HG03457 (cell line): Measurements from ENCODE around the gene INTS7.
"Not testable (repeated sequence)": the region's sequence is repeated elsewhere in the genome, so short reads cannot be mapped to it uniquely, and the experiment has no call there.

ENCODE experiments used
- ATAC-seq: cut with Tn5 transposase; IDR thresholded peaks from one replicate; pipeline ENCODE4 v1.9.1; 2021; ENCODE audit warnings: moderate number of reproducible peaks; ENCODE audit not compliant: unreplicated experiment

The INTS7 gene

DNA sequence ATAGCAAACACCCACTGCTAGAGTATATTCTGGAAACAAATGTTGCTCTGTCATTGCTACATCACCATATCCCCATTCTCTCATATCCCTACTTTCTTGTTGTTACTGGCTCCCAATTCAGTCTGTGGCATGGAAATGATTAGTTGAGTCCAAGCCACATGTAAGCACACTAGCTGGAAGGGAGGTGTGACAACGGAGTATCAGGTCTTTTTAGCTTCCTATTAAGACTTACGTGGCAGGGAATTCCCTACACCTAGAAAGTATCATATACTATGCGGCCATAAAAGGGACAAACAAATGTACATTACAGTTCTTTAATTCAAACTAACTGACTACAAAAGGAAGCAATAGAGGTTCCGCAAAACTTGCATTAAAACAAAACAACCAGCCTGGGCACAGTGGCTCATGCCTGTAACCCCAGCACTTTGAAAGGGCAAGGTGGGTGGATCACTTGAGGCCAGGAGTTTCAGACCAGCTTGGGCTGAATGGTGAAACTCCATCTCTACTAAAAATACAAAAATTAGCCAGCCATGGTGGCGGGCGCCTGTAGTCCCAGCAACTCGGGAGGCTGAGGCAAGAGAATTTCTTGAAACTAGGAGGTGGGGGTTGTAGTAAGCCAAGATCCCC, 48.6 kb downstream of the INTS7 start:
- ATAC-seq = no peak

DNA sequence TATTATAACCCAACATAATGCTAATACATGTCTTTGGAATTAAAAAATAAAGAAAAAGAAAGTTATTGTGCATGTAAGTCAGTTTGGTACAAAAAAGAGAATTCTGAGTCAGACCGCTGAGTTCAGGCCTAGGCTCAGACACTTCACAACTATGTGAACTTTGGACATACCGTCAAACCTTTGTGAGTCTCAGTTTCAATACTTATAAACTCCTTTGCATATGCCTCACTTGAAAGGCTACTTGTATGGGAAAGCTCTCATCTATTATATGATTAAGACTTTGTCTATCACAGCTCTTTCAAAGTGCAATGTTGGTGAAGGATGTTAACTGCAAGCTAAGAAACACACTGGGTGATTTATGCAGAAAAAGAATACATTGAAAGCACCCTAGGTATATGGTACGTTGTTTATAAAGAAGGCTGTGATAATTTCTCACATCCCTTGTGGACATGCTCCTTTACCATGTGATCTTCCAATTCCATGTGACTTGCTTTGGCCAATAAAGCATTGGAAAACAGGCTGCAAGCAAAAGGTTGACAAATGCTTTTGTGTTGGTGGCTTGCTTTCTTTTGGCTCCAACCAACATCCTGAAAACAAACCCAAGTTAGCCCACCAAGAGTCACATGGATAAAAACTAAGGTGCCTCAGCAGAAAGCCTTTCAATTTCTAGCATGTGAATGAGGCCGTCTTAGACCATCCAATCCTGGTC, 49.6 kb downstream of the INTS7 start:
- no peak for ATAC-seq

DNA sequence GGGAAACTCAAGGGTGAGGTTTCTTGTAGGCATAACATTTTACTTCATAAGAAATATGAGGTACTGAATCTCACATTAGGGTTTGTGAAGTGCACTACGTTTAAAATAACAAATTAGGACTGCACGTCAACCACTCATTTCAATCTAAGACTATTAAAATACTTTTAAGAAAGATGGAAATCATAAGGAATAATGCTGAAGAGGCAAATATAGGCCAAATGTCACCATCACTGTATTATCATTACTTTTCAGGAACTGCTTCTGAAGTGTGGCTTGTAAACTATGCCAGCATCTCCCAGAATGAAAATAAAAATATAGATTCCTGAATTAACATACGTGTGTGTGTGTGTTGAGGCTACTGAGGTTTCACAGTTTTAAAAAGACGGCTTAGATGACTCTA, 56.8 kb downstream of the INTS7 start:
- ATAC-seq = no peak

DNA sequence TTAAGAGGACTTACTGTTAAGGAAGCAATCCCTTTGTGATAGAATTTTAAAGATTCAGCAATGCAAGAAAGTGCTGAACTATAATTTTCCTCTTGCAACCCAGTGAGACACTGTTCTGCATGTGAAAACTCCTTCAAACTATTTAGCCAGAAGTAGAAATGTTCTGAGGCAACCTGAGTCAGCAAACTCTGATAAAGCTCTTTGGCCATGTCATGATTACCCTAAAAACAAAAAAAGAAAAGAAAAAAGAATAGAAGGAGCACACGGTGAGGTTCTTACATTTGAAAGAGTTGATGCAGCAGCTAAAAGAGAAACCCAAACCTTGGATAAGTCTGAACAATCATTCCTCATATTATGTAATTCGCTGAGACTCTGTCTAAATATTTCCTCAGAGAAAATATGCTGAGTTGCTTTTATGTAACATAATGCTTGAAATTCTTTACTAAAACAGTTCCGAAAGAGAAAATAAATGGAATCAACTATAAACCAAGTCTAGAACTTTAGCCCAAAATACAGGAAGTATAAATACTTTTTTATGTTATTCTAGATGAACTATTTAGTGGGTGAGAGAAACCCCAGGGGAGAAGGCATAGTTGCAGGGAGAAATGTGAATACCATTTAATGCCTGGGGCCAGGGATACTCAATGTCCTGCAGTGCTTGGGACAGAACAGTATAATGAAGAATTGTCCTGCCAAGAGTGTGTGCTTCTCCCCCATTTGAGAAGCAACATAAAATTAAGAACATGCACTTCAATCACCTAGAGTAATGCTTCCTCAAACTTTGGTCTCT, 60.0 kb downstream of the INTS7 start:
- no peak for ATAC-seq

DNA sequence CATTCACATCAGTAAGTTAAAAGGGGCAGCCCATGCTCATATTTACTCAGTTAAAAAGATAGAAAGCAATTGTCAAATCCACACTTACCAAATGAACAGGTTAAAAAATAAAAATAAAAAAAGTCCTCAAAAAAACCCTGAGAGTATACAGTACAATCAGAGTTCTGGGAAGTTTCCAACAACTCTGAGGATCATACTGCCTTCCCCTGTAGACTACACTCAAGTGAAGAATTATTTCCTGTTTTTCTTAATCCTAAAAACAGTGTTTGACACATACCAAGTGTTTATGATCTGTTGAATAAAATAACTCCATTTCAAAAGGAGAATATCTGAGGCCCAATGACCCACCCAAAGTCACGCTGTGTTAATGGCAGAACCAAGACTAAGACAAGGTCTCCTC, 61.8 kb downstream of the INTS7 start:
- no peak for ATAC-seq

DNA sequence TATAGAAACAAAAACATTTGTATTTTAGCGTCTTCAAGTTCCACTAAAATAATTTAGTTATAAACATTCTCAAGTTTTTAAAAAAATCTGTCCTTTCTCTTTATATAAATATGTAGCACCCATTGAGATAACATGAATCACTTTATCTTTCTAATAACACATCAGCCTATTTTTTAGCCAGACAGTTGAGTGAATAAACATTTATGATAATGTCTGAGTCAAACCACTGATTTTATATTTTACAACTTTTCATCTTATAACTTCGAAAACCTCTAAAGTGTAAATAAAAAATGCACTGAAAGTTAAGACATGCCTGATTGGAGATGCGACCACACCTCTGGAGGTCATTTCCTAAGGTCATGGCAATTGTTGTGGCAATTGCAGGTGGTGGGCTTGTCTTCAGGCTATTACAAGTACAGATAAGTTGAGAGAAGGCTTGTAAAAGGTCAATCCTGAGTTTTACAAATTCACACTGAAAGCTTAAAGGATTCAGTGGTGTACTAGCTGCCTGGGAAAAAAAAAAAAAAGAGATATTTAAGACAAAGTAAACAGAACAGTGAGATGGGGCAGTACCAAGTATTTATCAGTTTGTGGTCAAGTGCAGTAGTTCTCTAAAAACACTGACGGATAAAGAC, 67.0 kb downstream of the INTS7 start:
- no peak for ATAC-seq

DNA sequence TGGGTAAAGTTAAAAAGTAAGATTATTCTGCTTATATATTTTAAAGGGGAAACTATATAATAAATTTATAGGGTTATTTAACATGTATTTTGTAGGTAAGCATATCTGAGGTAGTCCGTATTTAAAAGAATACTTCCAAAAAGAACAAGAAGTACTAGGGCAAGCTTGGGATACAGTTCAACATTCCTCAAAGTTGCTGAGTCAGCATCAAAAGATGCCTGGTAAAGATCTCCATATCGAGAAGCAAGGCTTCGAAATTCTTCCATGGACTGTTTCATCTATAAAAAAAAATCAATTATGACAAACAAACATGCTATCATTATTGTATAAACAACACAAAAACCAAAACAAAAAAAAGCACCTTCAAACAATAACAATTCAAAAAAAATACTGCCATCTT, 67.7 kb downstream of the INTS7 start:
- ATAC-seq = no peak

DNA sequence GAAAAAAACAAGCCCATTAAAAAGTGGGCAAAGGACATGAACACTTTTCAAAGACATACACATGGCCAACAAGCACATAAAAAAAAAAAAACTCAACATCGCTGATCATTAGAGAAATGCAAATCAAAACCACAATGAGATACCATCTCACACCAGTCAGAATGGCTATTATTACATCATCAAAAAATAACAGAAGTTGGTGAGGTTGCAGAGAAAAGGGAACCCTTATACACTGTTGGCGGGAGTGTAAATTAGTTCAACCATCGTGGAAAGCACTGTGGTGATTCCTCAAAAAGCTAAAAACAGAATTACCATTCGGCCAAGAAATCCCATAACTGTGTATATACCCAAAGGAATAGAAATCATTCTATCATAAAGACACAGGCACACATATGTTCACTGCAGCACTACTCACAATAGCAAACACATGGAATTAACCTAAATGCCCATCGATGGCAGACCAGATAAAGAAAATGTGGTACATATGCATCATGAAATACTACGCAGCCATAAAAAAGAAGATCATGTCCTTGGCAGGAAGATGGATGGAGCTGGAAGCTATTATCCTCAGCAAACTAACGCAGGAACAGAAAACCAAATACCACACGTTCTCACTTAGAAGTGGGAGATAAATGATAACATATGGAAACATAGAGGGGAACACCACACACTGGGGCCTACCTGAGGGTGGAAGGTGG, 70.1 kb downstream of the INTS7 start:
- no peak for ATAC-seq

DNA sequence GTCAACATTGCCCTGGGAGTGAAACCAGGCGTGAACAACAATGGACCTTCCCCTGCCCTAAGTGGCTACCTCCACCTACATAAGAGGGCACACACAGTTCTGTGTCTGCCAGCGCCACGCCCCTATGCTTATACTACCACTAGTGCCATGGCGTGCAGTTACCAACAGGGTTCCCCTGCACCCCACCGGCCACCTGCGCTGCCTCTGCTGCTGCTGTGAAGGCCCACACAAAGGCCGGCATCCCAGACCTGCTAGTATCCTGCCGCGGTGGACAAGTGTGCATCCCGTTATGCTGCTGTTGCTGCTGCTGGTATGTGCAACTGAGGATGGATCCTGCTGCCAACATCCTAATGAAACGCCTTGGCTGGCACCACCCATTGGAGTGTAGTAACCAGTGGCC, 75.7 kb downstream of the INTS7 start:
- ATAC-seq = no peak

DNA sequence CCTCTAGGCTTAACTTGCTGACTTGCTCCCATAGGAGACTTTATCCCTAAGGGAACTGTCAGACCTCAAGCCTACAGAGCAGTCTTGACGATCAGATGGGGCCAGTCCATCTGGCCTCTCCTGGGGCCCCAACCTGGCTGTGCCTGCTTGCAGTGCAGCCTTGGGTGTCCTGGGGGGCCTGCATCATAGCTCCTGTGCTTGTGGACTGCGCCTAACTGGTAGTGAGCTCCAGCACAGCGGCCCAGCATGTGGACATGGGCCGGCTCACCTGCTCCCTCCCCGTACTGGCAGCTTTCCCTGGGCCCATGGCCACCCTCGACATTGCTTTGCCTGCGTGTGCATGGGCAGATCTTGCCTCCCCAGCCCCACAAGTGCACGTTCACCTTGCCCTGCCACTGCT, 76.1 kb downstream of the INTS7 start:
- no peak for ATAC-seq

DNA sequence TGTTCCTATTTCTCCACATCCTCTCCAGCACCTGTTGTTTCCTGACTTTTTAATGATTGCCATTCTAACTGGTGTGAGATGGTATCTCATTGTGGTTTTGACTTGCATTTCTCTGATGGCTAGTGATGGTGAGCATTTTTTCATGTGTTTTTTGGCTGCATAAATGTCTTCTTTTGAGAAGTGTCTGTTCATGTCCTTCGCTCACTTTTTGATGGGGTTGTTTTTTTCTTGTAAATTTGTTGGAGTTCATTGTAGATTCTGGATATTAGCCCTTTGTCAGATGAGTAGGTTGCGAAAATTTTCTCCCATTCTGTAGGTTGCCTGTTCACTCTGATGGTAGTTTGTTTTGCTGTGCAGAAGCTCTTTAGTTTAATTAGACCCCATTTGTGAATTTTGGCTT, 81.3 kb downstream of the INTS7 start:
- not testable (repeated sequence) for ATAC-seq

DNA sequence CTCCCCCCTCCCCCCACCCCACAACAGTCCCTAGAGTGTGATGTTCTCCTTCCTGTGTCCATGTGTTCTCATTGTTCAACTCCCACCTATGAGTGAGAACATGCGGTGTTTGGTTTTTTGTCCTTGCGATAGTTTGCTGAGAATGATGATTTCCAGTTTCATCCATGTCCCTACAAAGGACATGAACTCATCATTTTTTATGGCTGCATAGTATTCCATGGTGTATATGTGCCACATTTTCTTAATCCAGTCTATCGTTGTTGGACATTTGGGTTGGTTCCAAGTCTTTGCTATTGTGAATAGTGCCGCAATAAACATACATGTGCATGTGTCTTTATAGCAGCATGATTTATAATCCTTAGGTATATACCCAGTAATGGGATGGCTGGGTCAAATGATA, 81.8 kb downstream of the INTS7 start:
- not testable (repeated sequence) for ATAC-seq

DNA sequence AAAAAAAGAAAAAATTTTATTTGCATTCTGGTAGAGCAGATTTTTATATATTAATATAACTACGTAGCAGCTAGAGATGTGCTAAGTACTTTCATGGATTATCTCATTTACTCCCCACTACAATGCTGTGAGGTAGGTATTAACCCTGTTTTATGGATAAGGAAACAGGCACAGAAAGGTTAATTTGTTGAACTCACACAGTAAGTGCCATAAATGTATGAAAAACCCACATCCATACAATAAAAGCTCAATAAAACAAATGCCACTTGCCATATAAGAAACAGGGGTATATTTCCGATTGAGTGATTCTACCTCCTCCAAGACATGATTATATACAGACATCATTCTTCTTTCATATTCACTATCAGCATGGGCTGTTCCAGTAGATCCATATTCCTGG, 83.1 kb downstream of the INTS7 start:
- ATAC-seq = no peak

DNA sequence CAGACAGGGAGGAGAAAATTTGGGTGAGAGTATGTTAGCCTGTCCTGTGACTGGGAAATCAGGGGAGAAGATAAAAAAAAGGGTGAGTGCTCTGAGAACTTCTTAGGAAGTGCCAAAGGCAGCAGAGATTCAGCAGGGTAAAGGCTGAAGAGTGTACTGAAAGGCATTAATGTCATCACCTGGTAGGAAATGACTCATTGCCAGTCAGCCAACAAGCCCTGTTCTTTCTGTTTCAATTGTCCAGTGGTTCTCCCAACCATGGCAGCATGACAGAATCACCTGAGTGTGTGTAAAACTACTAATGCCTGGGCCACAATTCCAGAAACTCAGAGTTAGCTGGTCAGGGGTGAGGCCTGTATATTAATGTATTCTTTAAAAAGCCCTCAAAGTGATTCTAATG, 83.5 kb downstream of the INTS7 start:
- peak; percentile 86 for ATAC-seq

DNA sequence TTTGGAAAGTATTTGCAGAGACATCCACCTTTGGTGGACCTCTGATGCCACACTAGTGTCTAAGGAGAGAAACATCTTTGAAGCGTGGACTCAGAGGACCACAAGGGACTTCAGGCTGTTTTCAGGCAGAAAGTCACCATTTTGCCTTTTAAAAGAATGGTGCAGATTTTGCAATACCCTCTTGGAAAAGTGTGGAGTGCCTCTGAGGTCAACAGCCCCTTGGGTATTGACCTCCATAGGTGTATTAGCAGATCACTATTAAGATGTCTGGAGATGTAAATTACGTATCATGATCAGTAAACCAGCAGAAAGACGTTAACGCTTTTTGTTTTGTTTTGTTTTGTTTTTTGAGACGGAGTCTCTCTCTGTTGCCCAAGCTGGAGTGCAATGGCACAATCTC, 87.0 kb downstream of the INTS7 start:
- ATAC-seq = no peak

DNA sequence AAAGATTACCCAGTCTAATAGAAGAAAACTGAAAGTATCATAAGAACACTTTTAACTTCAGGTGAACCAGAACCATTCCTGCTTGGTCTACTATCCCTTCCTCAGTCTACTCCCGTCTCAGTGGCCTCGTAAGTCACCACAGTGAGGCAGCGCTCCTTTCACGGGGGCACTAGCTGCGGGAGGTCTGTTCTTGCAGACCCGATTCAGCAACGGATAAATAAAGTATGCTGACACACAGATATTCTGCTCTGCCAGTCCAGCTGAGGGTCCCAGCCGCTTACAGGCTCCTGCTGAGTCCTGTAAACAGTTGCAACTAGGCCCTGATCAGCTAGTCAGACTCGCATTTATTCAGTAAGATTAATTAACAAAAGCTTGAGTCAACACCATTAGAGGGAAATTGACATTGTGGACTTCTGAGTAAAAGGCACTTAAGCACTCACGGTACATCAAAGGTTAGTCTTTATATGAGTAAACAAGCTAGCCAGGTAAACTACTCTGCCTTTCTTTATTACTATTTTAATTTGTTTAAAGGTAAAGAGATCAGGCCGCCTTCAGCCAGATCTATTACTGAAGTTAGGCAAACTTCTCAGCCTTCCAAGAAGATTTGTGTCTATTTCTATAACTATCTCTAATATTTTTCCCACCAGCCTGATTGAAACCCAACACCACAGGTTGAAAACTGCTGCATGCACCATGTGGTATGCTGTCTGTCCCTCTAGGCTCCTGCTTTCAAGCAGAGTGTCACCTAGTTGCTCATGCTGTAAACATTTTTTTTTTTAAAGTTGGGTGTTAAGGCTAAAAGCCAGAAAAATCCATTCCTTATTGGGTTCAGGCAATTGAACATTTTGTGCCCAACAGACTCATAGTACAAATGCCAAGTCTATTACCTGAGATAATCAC, 87.7 kb downstream of the INTS7 start:
- no peak for ATAC-seq

DNA sequence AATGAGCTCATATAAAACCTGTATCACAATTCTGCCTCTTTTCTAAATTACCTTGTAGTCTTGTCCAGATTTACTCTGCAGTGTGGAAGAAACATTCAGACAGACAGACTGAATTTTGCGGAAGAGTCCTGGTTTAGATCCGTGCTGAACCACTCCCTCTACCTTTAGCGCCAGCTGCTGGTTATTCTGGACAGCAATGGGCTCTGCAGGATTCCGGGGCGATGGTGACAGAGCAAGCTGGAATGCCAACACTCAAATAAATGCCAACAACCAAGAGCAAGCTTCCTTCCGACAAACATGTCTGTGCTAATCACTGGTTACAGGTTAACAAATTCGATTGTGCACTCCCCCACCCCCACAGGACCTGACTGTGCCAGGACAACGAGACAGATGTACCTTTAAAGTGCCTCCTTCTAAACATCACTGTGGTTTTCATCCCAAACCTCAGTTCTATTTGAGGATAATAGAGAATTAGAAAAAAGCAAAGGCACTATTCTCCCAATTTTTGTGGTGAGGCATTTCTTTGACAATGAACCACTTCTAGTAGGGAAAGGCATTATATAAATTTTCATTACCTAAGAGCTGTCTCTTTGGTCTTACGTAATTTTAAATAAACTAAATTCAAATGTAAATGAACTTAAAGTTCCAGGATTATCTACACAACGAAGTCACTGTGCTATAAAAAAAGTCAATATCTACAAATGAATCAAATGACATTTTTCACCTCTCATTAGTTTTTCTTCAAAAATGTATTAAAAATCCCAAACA, 90.4 kb downstream of the INTS7 start:
- ATAC-seq = no peak

DNA sequence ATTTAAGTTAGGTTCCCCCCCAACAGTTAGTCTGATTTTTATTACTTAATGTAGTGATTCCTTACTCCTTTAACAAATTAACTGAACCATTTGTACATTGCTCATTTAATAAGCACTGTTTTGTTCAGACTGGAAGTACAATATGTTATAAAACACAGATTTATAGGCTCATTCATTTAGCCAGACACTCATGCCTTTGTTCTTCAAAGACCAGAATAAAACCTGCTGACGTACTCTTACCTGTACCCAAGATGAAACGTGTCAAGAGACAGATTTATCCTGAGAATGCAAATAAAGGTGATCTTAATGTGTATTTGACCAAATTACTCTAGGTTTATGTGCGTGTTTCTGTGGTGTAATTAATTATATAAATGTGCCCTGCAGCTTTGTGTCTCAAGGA, 92.8 kb downstream of the INTS7 start:
- no peak for ATAC-seq

DNA sequence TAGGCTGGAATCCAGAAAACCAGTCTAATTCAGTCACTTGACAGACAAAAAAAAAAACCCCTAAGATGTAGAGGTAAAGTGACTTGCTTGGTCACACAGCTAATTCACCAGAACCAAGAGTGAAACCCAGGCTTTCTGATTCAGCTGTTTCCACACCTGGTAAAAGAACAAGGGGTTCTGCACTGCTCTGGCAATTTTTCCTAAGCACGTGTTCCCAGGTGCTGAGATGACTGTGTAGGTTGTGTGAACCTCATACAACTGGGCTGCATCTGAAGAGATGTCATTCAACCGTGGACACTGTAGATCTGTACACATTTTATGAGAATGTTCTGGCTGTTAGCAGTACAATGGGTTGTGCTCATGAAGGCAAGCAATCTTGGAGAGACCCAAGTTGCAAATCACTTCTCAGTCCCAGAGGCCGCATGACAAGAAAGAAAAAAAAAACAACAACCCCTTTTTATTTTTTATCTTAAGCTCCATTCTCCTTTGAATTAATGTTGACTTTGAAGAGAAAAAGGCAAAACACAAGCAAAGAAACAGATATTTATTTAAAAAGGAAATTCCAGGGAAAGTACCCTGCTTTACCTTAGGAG, 95.4 kb downstream of the INTS7 start:
- peak; percentile 64 for ATAC-seq
